ENCODE measurements around the gene FAM174B. TPM values are rescaled to one million over a fixed set of nuclear protein-coding genes. Genes with fewer than 3 reads are reported as not detected.

The FAM174B gene
- total RNA-seq (2014; rRNA removed; shearing (Covaris generic); ENCODE audit: low replicate concordance): 24.7 and 78.0 TPM in 2 replicates

GRCh38 chr15:92655178-92655995, at the start of gene FAM174B:
FAM174B (minus strand) TSS chr15:92655775.
- in situ Hi-C loops (cut with HindIII; ENCODE audit: low pct_unique_long_range_greater_than_20kb, low sequenced_read_pairs): no loop called here
- peak; percentile 72 for DNase-seq (ENCODE audit: low read depth)

- in situ Hi-C loops (cut with HindIII; ENCODE audit: low pct_unique_long_range_greater_than_20kb, low sequenced_read_pairs): no loop called here
- no peak for DNase-seq (ENCODE audit: low read depth)
These were observed 40.5 kb upstream of the FAM174B start for GRCh38 chr15:92696096-92696495.

- DNase-seq (ENCODE audit: low read depth): no peak
- in situ Hi-C loops (cut with HindIII; ENCODE audit: low pct_unique_long_range_greater_than_20kb, low sequenced_read_pairs): no loop called here
These were observed 38.2 kb upstream of the FAM174B start for GRCh38 chr15:92693691-92694331.

- in situ Hi-C loops (cut with HindIII; ENCODE audit: low pct_unique_long_range_greater_than_20kb, low sequenced_read_pairs): no loop called here
- no peak for DNase-seq (ENCODE audit: low read depth)
These were observed 34.8 kb upstream of the FAM174B start for GRCh38 chr15:92690395-92690794.

- in situ Hi-C loops (cut with HindIII; ENCODE audit: low pct_unique_long_range_greater_than_20kb, low sequenced_read_pairs): no loop called here
- no peak for DNase-seq (ENCODE audit: low read depth)
These were observed 32.2 kb upstream of the FAM174B start for GRCh38 chr15:92687746-92688145.

- in situ Hi-C loops (cut with HindIII; ENCODE audit: low pct_unique_long_range_greater_than_20kb, low sequenced_read_pairs): no loop called here
These were observed 31.6 kb upstream of the FAM174B start for GRCh38 chr15:92687195-92687602.

GRCh38 chr15:92683511-92683834, 27.9 kb upstream of the FAM174B start:
- DNase-seq (ENCODE audit: low read depth): no peak
- in situ Hi-C loops (cut with HindIII; ENCODE audit: low pct_unique_long_range_greater_than_20kb, low sequenced_read_pairs): no loop called here

More at GRCh38 chr15:92687195-92687602, 31.6 kb upstream of the FAM174B start:
- DNase-seq (ENCODE audit: low read depth): peak; percentile 98

- DNase-seq (ENCODE audit: low read depth): no peak
- in situ Hi-C loops (cut with HindIII; ENCODE audit: low pct_unique_long_range_greater_than_20kb, low sequenced_read_pairs): no loop called here
These were observed 27.4 kb upstream of the FAM174B start for GRCh38 chr15:92682741-92683510.

- in situ Hi-C loops (cut with HindIII; ENCODE audit: low pct_unique_long_range_greater_than_20kb, low sequenced_read_pairs): no loop called here
- DNase-seq (ENCODE audit: low read depth): no peak
These were observed 25.6 kb upstream of the FAM174B start for GRCh38 chr15:92681141-92681631.

- in situ Hi-C loops (cut with HindIII; ENCODE audit: low pct_unique_long_range_greater_than_20kb, low sequenced_read_pairs): no loop called here
- no peak for DNase-seq (ENCODE audit: low read depth)
These were observed 22.4 kb upstream of the FAM174B start for GRCh38 chr15:92677999-92678398.

GRCh38 chr15:92676561-92676960, 21.0 kb upstream of the FAM174B start:
- in situ Hi-C loops (cut with HindIII; ENCODE audit: low pct_unique_long_range_greater_than_20kb, low sequenced_read_pairs): no loop called here

GRCh38 chr15:92675485-92675884, 19.9 kb upstream of the FAM174B start:
- in situ Hi-C loops (cut with HindIII; ENCODE audit: low pct_unique_long_range_greater_than_20kb, low sequenced_read_pairs): no loop called here
- DNase-seq (ENCODE audit: low read depth): no peak

More at GRCh38 chr15:92676561-92676960, 21.0 kb upstream of the FAM174B start:
- DNase-seq (ENCODE audit: low read depth): no peak

GRCh38 chr15:92674347-92674746, 18.8 kb upstream of the FAM174B start:
- no peak for DNase-seq (ENCODE audit: low read depth)
- in situ Hi-C loops (cut with HindIII; ENCODE audit: low pct_unique_long_range_greater_than_20kb, low sequenced_read_pairs): no loop called here

- in situ Hi-C loops (cut with HindIII; ENCODE audit: low pct_unique_long_range_greater_than_20kb, low sequenced_read_pairs): no loop called here
- DNase-seq (ENCODE audit: low read depth): no peak
These were observed 16.5 kb upstream of the FAM174B start for GRCh38 chr15:92672102-92672501.

GRCh38 chr15:92671406-92671805, 15.8 kb upstream of the FAM174B start:
- in situ Hi-C loops (cut with HindIII; ENCODE audit: low pct_unique_long_range_greater_than_20kb, low sequenced_read_pairs): no loop called here
- DNase-seq (ENCODE audit: low read depth): no peak

GRCh38 chr15:92670621-92671020, 15.0 kb upstream of the FAM174B start:
- in situ Hi-C loops (cut with HindIII; ENCODE audit: low pct_unique_long_range_greater_than_20kb, low sequenced_read_pairs): no loop called here
- no peak for DNase-seq (ENCODE audit: low read depth)

GRCh38 chr15:92669432-92669831, 13.9 kb upstream of the FAM174B start:
- in situ Hi-C loops (cut with HindIII; ENCODE audit: low pct_unique_long_range_greater_than_20kb, low sequenced_read_pairs): no loop called here
- no peak for DNase-seq (ENCODE audit: low read depth)

- in situ Hi-C loops (cut with HindIII; ENCODE audit: low pct_unique_long_range_greater_than_20kb, low sequenced_read_pairs): no loop called here
These were observed 13.0 kb upstream of the FAM174B start for GRCh38 chr15:92668620-92669019.

GRCh38 chr15:92667970-92668485, 12.5 kb upstream of the FAM174B start:
- in situ Hi-C loops (cut with HindIII; ENCODE audit: low pct_unique_long_range_greater_than_20kb, low sequenced_read_pairs): no loop called here
- DNase-seq (ENCODE audit: low read depth): no peak

More at GRCh38 chr15:92668620-92669019, 13.0 kb upstream of the FAM174B start:
- no peak for DNase-seq (ENCODE audit: low read depth)

Data from Caki2 (cell line).